Endodermal cell (in vitro differentiated cells): Measurements from ENCODE around the gene LRP2BP. TPM values are rescaled to one million over a fixed set of nuclear protein-coding genes. Genes with fewer than 3 reads are reported as not detected.

Experiments used
- DNase-seq: peaks from one replicate; pipeline ENCODE4 v3.0.0-alpha.2; 2017
- H3K27ac ChIP-seq: 2 replicates; pipeline ENCODE4 v1.5.1; 2013; ENCODE audit warnings: mild to moderate bottlenecking, low read depth, low read length, moderate library complexity
- H3K27me3 ChIP-seq: 2 replicates; pipeline ENCODE4 v1.6.1; 2013; ENCODE audit warnings: mild to moderate bottlenecking, low read length, moderate library complexity; ENCODE audit not compliant: insufficient read depth, control insufficient read depth, poor library complexity, severe bottlenecking
- H3K36me3 ChIP-seq: 2 replicates; pipeline ENCODE4 v1.7.0; 2013; ENCODE audit warnings: mild to moderate bottlenecking, low read length, moderate library complexity; ENCODE audit not compliant: control insufficient read depth, insufficient read depth
- H3K4me1 ChIP-seq: one replicate; pipeline ENCODE4 v1.7.0; 2013; ENCODE audit warnings: low read length; ENCODE audit not compliant: control insufficient read depth, insufficient read depth
- H3K4me3 ChIP-seq: 2 replicates; pipeline ENCODE4 v1.5.1; 2013; ENCODE audit warnings: mild to moderate bottlenecking, low read length, moderate library complexity
- H3K9ac ChIP-seq: 2 replicates; pipeline ENCODE4 v1.6.1; 2013; ENCODE audit warnings: mild to moderate bottlenecking, low read length, moderate library complexity; ENCODE audit not compliant: poor library complexity, severe bottlenecking; ENCODE audit errors: extremely low read depth
- H3K9me3 ChIP-seq: 2 replicates; pipeline ENCODE4 v1.6.1; 2013; ENCODE audit warnings: mild to moderate bottlenecking, low read length, moderate library complexity; ENCODE audit not compliant: control insufficient read depth
- H3K27ac Mint-ChIP-seq: 2 replicates; pipeline ENCODE4 v1.8.0; 2020; ENCODE audit warnings: mixed read lengths
- H3K27me3 Mint-ChIP-seq: 2 replicates; pipeline ENCODE4 v1.8.0; 2021; ENCODE audit warnings: mild to moderate bottlenecking, mixed read lengths; ENCODE audit not compliant: insufficient read depth
- H3K36me3 Mint-ChIP-seq: 2 replicates; pipeline ENCODE4 v1.8.0; 2020; ENCODE audit warnings: low read depth, mixed read lengths
- H3K4me1 Mint-ChIP-seq: 2 replicates; pipeline ENCODE4 v1.8.0; 2020; ENCODE audit warnings: mixed read lengths
- H3K4me3 Mint-ChIP-seq: 2 replicates; pipeline ENCODE4 v1.8.0; 2020; ENCODE audit warnings: mild to moderate bottlenecking, moderate library complexity, mixed read lengths
- H3K9me3 Mint-ChIP-seq: 2 replicates; pipeline ENCODE4 v1.8.0; 2020; ENCODE audit warnings: mild to moderate bottlenecking, mixed read lengths
- CTCF ChIP-seq: fragments of 200-600 bp; sonication (generic); conservative IDR thresholded peaks from 2 replicates; pipeline ENCODE4 v1.5.0; 2021; ENCODE audit warnings: antibody characterized with exemption, mild to moderate bottlenecking
- WGBS, 2 experiments: methylation state at CpG; one replicate each; pipeline versions ENCODE4 v1.1.5 to v1.1.7; 2013; ENCODE audit warnings: missing lambda C conversion rate in 2 of 2, mixed read lengths in 1 of 2; ENCODE audit not compliant: insufficient coverage in 1 of 2, insufficient read length in 1 of 2; 5-methylcytosine and 5-hydroxymethylcytosine counted together
- total RNA-seq, 2 donors: library from RNA; stranded (reverse); fragmentation: NEBNext Ultra II Directional in 1 of 2; extraction: Animal tissue kit (Norgen Biotek cat#: 25700) in 1 of 2; gene quantifications; 2 replicates in 1 of 2; 3 replicates in 1 of 2; pipeline ENCODE4 v1.2.1, GENCODE V29; 2021

The LRP2BP gene
- total RNA-seq, 2 donors from 2014 or later, result 0.15 TPM; not detected in 1

GRCh38 chr4:185384930-185385331 is 10.8 kb downstream of the LRP2BP start:
- Mint-ChIP-seq H3K27ac (no peak overlapping the region), H3K4me1 (no peaks in the 10 kb centered on the region), H3K27me3 (no peaks in the 10 kb centered on the region), H3K36me3 (peaks cover 17% of the 10 kb centered on the region), H3K9me3 (peaks cover 15% of the 10 kb centered on the region), H3K4me3 (no peak overlapping the region)
- Histone ChIP-seq H3K9ac (no peak overlapping the region), H3K9me3 (peaks cover 23% of the 10 kb centered on the region), H3K4me3 (no peak overlapping the region), H3K4me1 (no peaks in the 10 kb centered on the region), H3K27ac (no peak overlapping the region), H3K27me3 (no peaks in the 10 kb centered on the region), H3K36me3 (peaks cover under 1% of the 10 kb centered on the region)
- 87 to 88% methylated on average over 6 to 10 of the region's 10 CpGs for WGBS, 2 experiments
- DNase-seq, result no peak
- no peak for TF ChIP-seq CTCF

- H3K4me1 ChIP-seq, result no peaks in the 10 kb centered on the region
- peaks cover 28% of the 10 kb centered on the region for H3K9me3 ChIP-seq
- no peak for DNase-seq
- H3K27ac ChIP-seq, result no peak overlapping the region
- peaks cover 6% of the 10 kb centered on the region for H3K36me3 ChIP-seq
- Mint-ChIP-seq H3K4me1 (no peaks in the 10 kb centered on the region), H3K27me3 (peaks cover 3% of the 10 kb centered on the region), H3K36me3 (peaks cover 20% of the 10 kb centered on the region), H3K9me3 (peaks cover 19% of the 10 kb centered on the region), H3K4me3 (no peak overlapping the region), H3K27ac (no peak overlapping the region)
- TF ChIP-seq CTCF, result no peak
- 78% methylated on average over 2 of the region's 2 CpGs; no CpG with 5 or more reads in 1 of the 2 experiments for WGBS, 2 experiments
- H3K9ac ChIP-seq, result no peak overlapping the region
- H3K27me3 ChIP-seq, result no peaks in the 10 kb centered on the region
- no peak overlapping the region for H3K4me3 ChIP-seq
Measured at GRCh38 chr4:185384061-185384460, 11.7 kb downstream of the LRP2BP start.

- H3K9me3 Mint-ChIP-seq, result peaks cover 19% of the 10 kb centered on the region
- no peak overlapping the region for H3K9ac ChIP-seq
- peaks cover 3% of the 10 kb centered on the region for H3K27me3 Mint-ChIP-seq
- H3K27ac Mint-ChIP-seq, result no peak overlapping the region
- no peaks in the 10 kb centered on the region for H3K27me3 ChIP-seq
- H3K36me3 ChIP-seq, result peaks cover 10% of the 10 kb centered on the region
- H3K4me3 ChIP-seq, result no peak overlapping the region
- 75% methylated on average over 4 of the region's 4 CpGs; no CpG with 5 or more reads in 1 of the 2 experiments for WGBS, 2 experiments
- TF ChIP-seq CTCF, result no peak
- peaks cover 28% of the 10 kb centered on the region for H3K9me3 ChIP-seq
- DNase-seq, result no peak
- no peak overlapping the region for H3K4me3 Mint-ChIP-seq
- H3K27ac ChIP-seq, result no peak overlapping the region
- H3K36me3 Mint-ChIP-seq, result peaks cover 25% of the 10 kb centered on the region
- H3K4me1 Mint-ChIP-seq, result no peaks in the 10 kb centered on the region
- no peaks in the 10 kb centered on the region for H3K4me1 ChIP-seq
Measured at GRCh38 chr4:185383451-185383850, 12.3 kb downstream of the LRP2BP start.
